Activated CD8-positive, alpha-beta memory T cell treated with anti-CD3 and anti-CD28 coated beads, Interleukin-2, amount 50 U/mL, for 4 hours (primary cell): ENCODE data around the gene ECI2.
"Not testable (repeated sequence)": the region's sequence is repeated elsewhere in the genome, so short reads cannot be mapped to it uniquely, and the experiment has no call there.

Experiments
- DNase-seq: peaks from one replicate; pipeline ENCODE4 v3.0.0-alpha.2; 2020

ECI2 gene

GRCh38 chr6:4136354-4136831 lies 1.0 kb upstream of the ECI2 start:
- no peak for DNase-seq

GRCh38 chr6:4135665-4136353 lies 434 bp upstream of the ECI2 start:
- DNase-seq = peak; percentile 97

GRCh38 chr6:4133941-4134838 lies 1.2 kb downstream of the ECI2 start:
- DNase-seq = peak; percentile 44

GRCh38 chr6:4130357-4130987 lies 4.9 kb downstream of the ECI2 start:
- DNase-seq = no peak

GRCh38 chr6:4129446-4129845 lies 5.9 kb downstream of the ECI2 start:
- DNase-seq = no peak

- no peak for DNase-seq
These were observed 6.6 kb downstream of the ECI2 start for GRCh38 chr6:4128748-4129147.

GRCh38 chr6:4128072-4128471 lies 7.3 kb downstream of the ECI2 start:
- no peak for DNase-seq

GRCh38 chr6:4125933-4126864 lies 9.2 kb downstream of the ECI2 start:
- no peak for DNase-seq

- no peak for DNase-seq
These were observed 9.9 kb downstream of the ECI2 start for GRCh38 chr6:4125500-4125899.

- no peak for DNase-seq
These were observed 11.0 kb downstream of the ECI2 start for GRCh38 chr6:4124351-4124750.

GRCh38 chr6:4115741-4116140 lies 19.6 kb downstream of the ECI2 start:
- no peak for DNase-seq

- DNase-seq = no peak
These were observed 21.3 kb downstream of the ECI2 start for GRCh38 chr6:4114123-4114522.

GRCh38 chr6:4113649-4114048 lies 21.7 kb downstream of the ECI2 start:
- no peak for DNase-seq

- no peak for DNase-seq
These were observed 23.0 kb downstream of the ECI2 start for GRCh38 chr6:4112366-4112765.

GRCh38 chr6:4109363-4109815 lies 26.0 kb downstream of the ECI2 start:
- not testable (repeated sequence) for DNase-seq

GRCh38 chr6:4108561-4109093 lies 26.7 kb downstream of the ECI2 start:
- no peak for DNase-seq

GRCh38 chr6:4107873-4108272 lies 27.5 kb downstream of the ECI2 start:
- no peak for DNase-seq

GRCh38 chr6:4105980-4106536 lies 29.3 kb downstream of the ECI2 start:
- DNase-seq = no peak

- no peak for DNase-seq
These were observed 31.4 kb downstream of the ECI2 start for GRCh38 chr6:4103929-4104328.

- DNase-seq = no peak
These were observed 32.6 kb downstream of the ECI2 start for GRCh38 chr6:4102687-4103244.

GRCh38 chr6:4101298-4101697 lies 34.1 kb downstream of the ECI2 start:
- no peak for DNase-seq
